Suprapubic skin (tissue), 4 donors: ENCODE results near the gene ACAT1. TPM values are rescaled to one million over a fixed set of nuclear protein-coding genes. Genes with fewer than 3 reads are reported as not detected.
"Not testable (repeated sequence)": the region's sequence is repeated elsewhere in the genome, so short reads cannot be mapped to it uniquely, and the experiment has no call there.

Experiments
- DNase-seq, 2 donors: peaks; one replicate each; pipeline ENCODE4 v3.0.0-alpha.2; 2019; ENCODE audit warnings: low spot score in 2 of 2
- H3K27ac ChIP-seq: fragments of 200-600 bp; sonication (generic); one replicate; pipeline ENCODE4 v1.5.1; 2019
- H3K27me3 ChIP-seq: fragments of 200-600 bp; sonication (generic); one replicate; pipeline ENCODE4 v1.5.1; 2019
- H3K36me3 ChIP-seq: fragments of 200-600 bp; sonication (generic); one replicate; pipeline ENCODE4 v1.5.1; 2019
- H3K4me1 ChIP-seq: fragments of 200-600 bp; sonication (generic); one replicate; pipeline ENCODE4 v1.5.1; 2019
- H3K4me3 ChIP-seq: fragments of 200-600 bp; sonication (generic); one replicate; pipeline ENCODE4 v1.5.1; 2019; ENCODE audit warnings: mild to moderate bottlenecking
- H3K9me3 ChIP-seq: fragments of 200-600 bp; sonication (generic); one replicate; pipeline ENCODE4 v1.5.1; 2019
- CTCF ChIP-seq, 2 donors: fragments of 200-600 bp in 1 of 2; fragments of 450-650 bp in 1 of 2; sonication (generic) in 1 of 2; IDR thresholded peaks; one replicate each; pipeline ENCODE4 v1.5.1; 2016 to 2019; ENCODE audit warnings: antibody characterized with exemption in 2 of 2, mild to moderate bottlenecking in 1 of 2, moderate library complexity in 1 of 2
- EP300 ChIP-seq: sonication (generic); formaldehyde crosslinking; IDR thresholded peaks from one replicate; pipeline ENCODE4 v1.6.1; 2017; ENCODE audit warnings: antibody characterized with exemption
- POLR2A ChIP-seq, 2 donors: fragments of 450-650 bp; IDR thresholded peaks; one replicate each; pipeline ENCODE4 v1.6.1; 2017; ENCODE audit warnings: antibody characterized with exemption in 2 of 2, mild to moderate bottlenecking in 2 of 2, moderate library complexity in 2 of 2
- POLR2AphosphoS5 ChIP-seq, 3 donors: sonication (generic); formaldehyde crosslinking; IDR thresholded peaks; one replicate each; pipeline ENCODE4 v1.6.1; 2017; ENCODE audit warnings: antibody characterized with exemption in 3 of 3
- WGBS: methylation state at CpG from one replicate; pipeline ENCODE4 v1.1.5; 2018; 5-methylcytosine and 5-hydroxymethylcytosine counted together
- total RNA-seq, 4 donors: library from RNA; depleted of rRNA; stranded (reverse); fragments of >200 nt; gene quantifications; one replicate each; pipeline ENCODE4 v1.1.0, GENCODE V29; 2016

ACAT1 gene
- total RNA-seq, 4 donors from 2014 or later, result 84.1 to 131 (median 108) TPM

- peaks cover 73% of the 10 kb centered on the region for H3K36me3 ChIP-seq
- 86% methylated on average over 3 of the region's 3 CpGs for WGBS
Measured at GRCh38 chr11:108097179-108097578, 24.2 kb upstream of the ACAT1 start.

GRCh38 chr11:108101090-108101775, 20.1 kb upstream of the ACAT1 start:
- H3K4me3 ChIP-seq, result no peak overlapping the region
- no peak for DNase-seq
- TF ChIP-seq CTCF (IDR thresholded peaks at IDR 0.05) (no peak), EP300 (no peak), POLR2A (IDR thresholded peaks at IDR 0.05) (no peak), POLR2AphosphoS5 (IDR thresholded peaks at IDR 0.05) (no peak)
- H3K36me3 ChIP-seq, result peaks cover 84% of the 10 kb centered on the region
- H3K4me1 ChIP-seq, result no peaks in the 10 kb centered on the region
- no peaks in the 10 kb centered on the region for H3K27me3 ChIP-seq
- H3K27ac ChIP-seq, result no peak overlapping the region
- 96% methylated on average over 1 of the region's 1 CpG for WGBS
- H3K9me3 ChIP-seq, result no peaks in the 10 kb centered on the region

More at GRCh38 chr11:108097179-108097578, 24.2 kb upstream of the ACAT1 start:
- no peak for DNase-seq
- no peaks in the 10 kb centered on the region for H3K27me3 ChIP-seq
- no peak overlapping the region for H3K4me3 ChIP-seq
- H3K9me3 ChIP-seq, result no peaks in the 10 kb centered on the region
- H3K27ac ChIP-seq, result no peak overlapping the region
- no peaks in the 10 kb centered on the region for H3K4me1 ChIP-seq
- TF ChIP-seq POLR2AphosphoS5 (IDR thresholded peaks at IDR 0.05) (no peak), POLR2A (IDR thresholded peaks at IDR 0.05) (no peak), EP300 (no peak), CTCF (IDR thresholded peaks at IDR 0.05) (no peak)

GRCh38 chr11:108111126-108111525, 10.2 kb upstream of the ACAT1 start:
- Histone ChIP-seq H3K4me1 (peaks cover 12% of the 10 kb centered on the region), H3K4me3 (no peak overlapping the region), H3K27me3 (no peaks in the 10 kb centered on the region), H3K36me3 (peaks cover 3% of the 10 kb centered on the region), H3K9me3 (no peaks in the 10 kb centered on the region), H3K27ac (no peak overlapping the region)
- TF ChIP-seq EP300 (no peak), CTCF (IDR thresholded peaks at IDR 0.05) (no peak), POLR2AphosphoS5 (IDR thresholded peaks at IDR 0.05) (no peak), POLR2A (IDR thresholded peaks at IDR 0.05) (no peak)
- DNase-seq, result peak in 1 of 2 donors; percentile 32
- WGBS, result 94% methylated on average over 4 of the region's 4 CpGs

- H3K9me3 ChIP-seq, result no peaks in the 10 kb centered on the region
- no peaks in the 10 kb centered on the region for H3K27me3 ChIP-seq
- TF ChIP-seq EP300 (no peak), POLR2A (IDR thresholded peaks at IDR 0.05) (no peak)
- H3K4me1 ChIP-seq, result peaks cover 12% of the 10 kb centered on the region
- H3K27ac ChIP-seq, result no peak overlapping the region
- 92% methylated on average over 2 of the region's 2 CpGs for WGBS
- H3K4me3 ChIP-seq, result no peak overlapping the region
- DNase-seq, result no peak
- peaks cover 2% of the 10 kb centered on the region for H3K36me3 ChIP-seq
Measured at GRCh38 chr11:108112057-108112456, 9.3 kb upstream of the ACAT1 start.

- TF ChIP-seq POLR2AphosphoS5 (IDR thresholded peaks at IDR 0.05) (peak in 1 of 3 donors; percentile 60), POLR2A (IDR thresholded peaks at IDR 0.05) (no peak)
- peak overlapping the region; percentile 67 for H3K27ac ChIP-seq
- no peak overlapping the region for H3K4me3 ChIP-seq
- 28% methylated on average over 5 of the region's 5 CpGs for WGBS
- peak; percentile 85 to 86 for DNase-seq
- H3K4me1 ChIP-seq, result peaks cover 12% of the 10 kb centered on the region
- peaks cover under 1% of the 10 kb centered on the region for H3K36me3 ChIP-seq
- no peaks in the 10 kb centered on the region for H3K9me3 ChIP-seq
- no peaks in the 10 kb centered on the region for H3K27me3 ChIP-seq
Measured at GRCh38 chr11:108115500-108116140, 5.7 kb upstream of the ACAT1 start.

- no peak overlapping the region for H3K4me3 ChIP-seq
- no peaks in the 10 kb centered on the region for H3K9me3 ChIP-seq
- H3K27ac ChIP-seq, result no peak overlapping the region
- H3K4me1 ChIP-seq, result peaks cover 24% of the 10 kb centered on the region
- H3K36me3 ChIP-seq, result no peaks in the 10 kb centered on the region
- H3K27me3 ChIP-seq, result no peaks in the 10 kb centered on the region
- TF ChIP-seq CTCF (IDR thresholded peaks at IDR 0.05), result peak; percentile 4 to 43
- TF ChIP-seq POLR2AphosphoS5 (IDR thresholded peaks at IDR 0.05), result no peak
- no peak for DNase-seq
Measured at GRCh38 chr11:108117746-108118371, 3.5 kb upstream of the ACAT1 start.

GRCh38 chr11:108120936-108121273, 462 bp upstream of the ACAT1 start:
- DNase-seq, H3K36me3 ChIP-seq, H3K9me3 ChIP-seq, H3K27me3 ChIP-seq: not testable (repeated sequence)
- Histone ChIP-seq H3K27ac (peak overlapping the region; percentile 97), H3K4me3 (peak overlapping the region; percentile 74), H3K4me1 (peaks cover 32% of the 10 kb centered on the region)
- 64% methylated on average over 7 of the region's 7 CpGs for WGBS
